ENCODE results near the gene RIC8B. TPM values are rescaled to one million over a fixed set of nuclear protein-coding genes. Genes with fewer than 3 reads are reported as not detected.

RIC8B gene
- total and polyA plus RNA-seq, 2 of the 8 experiments (the other 6 are each of a cell fraction or from before 2014, with no cell fraction given): 8.2 to 25.3 TPM

GRCh38 chr12:106782619-106783018, 8.1 kb downstream of the RIC8B start:
- no peak overlapping the region for H3K4me3 ChIP-seq (ENCODE audit: extremely low read depth in 1 of 4, insufficient read depth in 2 of 4, low read depth in 3 of 4, low read length in 4 of 4)
- H3K79me2 ChIP-seq (ENCODE audit: control insufficient read depth in 1 of 2, insufficient read depth in 2 of 2, low read length in 2 of 2): peaks cover 7 to 82% of the 10 kb centered on the region in 2 experiments; a peak in 3 of 4 replicates
- POLR2A ChIA-PET (ENCODE audit: partially characterized antibody): interaction anchor here (1.6 kb wide), 1 partner anchor 12 kb away, joined by 3 read pairs; no protein-coding TSS in a partner anchor
- no peak overlapping the region for H3K4ac ChIP-seq (replicated peaks; ENCODE audit: insufficient read length, low read depth, low read length)
- no peak overlapping the region for H2AK5ac ChIP-seq (ENCODE audit: low read depth, low read length)
- H3K27ac ChIP-seq (ENCODE audit: low read depth, low read length): no peak overlapping the region
- H4K20me1 ChIP-seq (replicated peaks in 1 of 2; ENCODE audit: control insufficient read depth in 1 of 2, insufficient read depth in 2 of 2, low read length in 2 of 2): peaks cover 3 to 6% of the 10 kb centered on the region in 2 experiments
- H3K23me2 ChIP-seq (ENCODE audit: low read depth, low read length): no peaks in the 10 kb centered on the region
- no peak overlapping the region for H4K5ac ChIP-seq (ENCODE audit: insufficient read length, low read depth, low read length)
- no peak overlapping the region for H2BK20ac ChIP-seq (ENCODE audit: low read length)
- H3K4me1 ChIP-seq (replicated peaks in 1 of 4; ENCODE audit: control insufficient read depth in 3 of 4, insufficient read depth in 4 of 4, low read length in 3 of 4): peaks cover 0 to 9% (median 3%) of the 10 kb centered on the region in 4 experiments; a peak in 3 of 7 replicates
- H2BK12ac ChIP-seq (ENCODE audit: low read depth, low read length): no peak overlapping the region
- no peaks in the 10 kb centered on the region for H3K27me3 ChIP-seq (replicated peaks in 1 of 4; ENCODE audit: control insufficient read depth in 3 of 4, extremely low read depth in 1 of 4, insufficient read depth in 3 of 4, low read length in 3 of 4)
- H3K56ac ChIP-seq (replicated peaks; ENCODE audit: insufficient read length, low read depth, low read length): no peak overlapping the region
- DNase-seq (ENCODE audit: low read depth in 1 of 2, low spot score in 2 of 2) (no peak), FAIRE-seq (no peak)
- H3K18ac ChIP-seq (ENCODE audit: extremely low read depth, low read length): no peak overlapping the region
- H4K91ac ChIP-seq (replicated peaks; ENCODE audit: insufficient read length, low read length): no peak overlapping the region
- H3K9ac ChIP-seq (replicated peaks in 1 of 4; ENCODE audit: extremely low read depth in 1 of 4, low read depth in 3 of 4, low read length in 3 of 4): no peak overlapping the region
- no peak overlapping the region for H2BK15ac ChIP-seq (ENCODE audit: low read length)
- no peak overlapping the region for H2BK120ac ChIP-seq (replicated peaks; ENCODE audit: low read depth, low read length)
- peaks cover 5% of the 10 kb centered on the region; the same call in 1 of the 2 replicates for H3K79me1 ChIP-seq (ENCODE audit: low read depth, low read length)
- no peak overlapping the region for H3K14ac ChIP-seq (ENCODE audit: insufficient read length)
- H3K36me3 ChIP-seq (ENCODE audit: control insufficient read depth in 2 of 4, insufficient read depth in 4 of 4, low read length in 3 of 4): peaks cover 0 to 26% (median 7%) of the 10 kb centered on the region in 4 experiments; a peak in 5 of 8 replicates
- CTCF ChIA-PET (ENCODE audit: partially characterized antibody): interaction anchor here (1.0 kb wide), 1 partner anchor 32 kb away, joined by 3 read pairs; no protein-coding TSS in a partner anchor
- H3K23ac ChIP-seq (ENCODE audit: insufficient read length): no peak overlapping the region
- no peak overlapping the region for H4K8ac ChIP-seq (ENCODE audit: extremely low read depth, insufficient read depth, low read length)
- H2AFZ ChIP-seq (ENCODE audit: low read length): no peak overlapping the region
- H3K4me2 ChIP-seq (ENCODE audit: insufficient read depth in 1 of 2, low read depth in 2 of 2, low read length in 2 of 2): peak overlapping the region in 1 of 2 experiments; percentile 56; a peak in 2 of 4 replicates
- H3K9me3 ChIP-seq (ENCODE audit: insufficient read depth in 2 of 2, low read depth in 1 of 2, low read length in 1 of 2): no peaks in the 10 kb centered on the region
- H2BK5ac ChIP-seq (ENCODE audit: low read depth, low read length): no peak overlapping the region
- WGBS, 2 experiments (ENCODE audit: extremely low coverage in 1 of 2, insufficient coverage in 1 of 2, insufficient read length in 1 of 2, insufficient replicate concordance in 2 of 2, low coverage in 1 of 2, low lambda C conversion rate in 2 of 2, missing lambda C conversion rate in 1 of 2): 41% methylated on average over 1 of the region's 1 CpG; no CpG with 5 or more reads in 1 of the 2 experiments
- TF ChIP-seq YY1 (IDR thresholded peaks at IDR 0.05; ENCODE audit: low read depth, low read length) (no peak), MAX (IDR thresholded peaks at IDR 0.05) (no peak), SIX5 (IDR thresholded peaks at IDR 0.05; ENCODE audit: low read depth, low read length) (no peak), SIRT6 (IDR thresholded peaks at IDR 0.05; ENCODE audit: low read length) (no peak), ZNF274 (IDR thresholded peaks at IDR 0.05; ENCODE audit: borderline replicate concordance, extremely low read depth, low read length) (no peak), BRCA1 (IDR thresholded peaks at IDR 0.05; ENCODE audit: low read depth, low read length) (no peak), JUND (IDR thresholded peaks at IDR 0.05; ENCODE audit: low read length) (no peak), KDM4A (IDR thresholded peaks at IDR 0.05; ENCODE audit: low read depth, low read length, severe bottlenecking) (no peak), KDM5A (IDR thresholded peaks at IDR 0.05; ENCODE audit: low read length) (no peak), RNF2 (IDR thresholded peaks at IDR 0.05; ENCODE audit: borderline replicate concordance, low read depth, low read length, missing control alignments, poor library complexity, severe bottlenecking) (no peak), TCF12 (IDR thresholded peaks at IDR 0.05; ENCODE audit: low read depth, low read length) (no peak), CBX8 (IDR thresholded peaks at IDR 0.05; ENCODE audit: borderline replicate concordance, low read depth, low read length) (no peak), SAP30 (IDR thresholded peaks at IDR 0.05; ENCODE audit: insufficient read depth, insufficient replicate concordance, low read length) (no peak)
